ENCODE results near the gene MSN. TPM values are rescaled to one million over a fixed set of nuclear protein-coding genes. Genes with fewer than 3 reads are reported as not detected.

Gene MSN
- total and polyA plus RNA-seq, 10 of the 15 experiments (the other 5 are each of a cell fraction or from before 2014, with no cell fraction given): 93.8 to 432 (median 270) TPM

- TF ChIP-seq LARP7 (IDR thresholded peaks at IDR 0.05): no peak
- TF ChIP-seq SMC3 (IDR thresholded peaks at IDR 0.05; ENCODE audit: borderline replicate concordance, low read length): no peak
- peak; percentile 88 to 89 for TF ChIP-seq IKZF2 (IDR thresholded peaks at IDR 0.05)
- TF ChIP-seq CBX5 (IDR thresholded peaks at IDR 0.05; ENCODE audit: low read depth): no peak
- no peak for TF ChIP-seq ZBTB40 (IDR thresholded peaks at IDR 0.05; ENCODE audit: borderline replicate concordance)
- no peak for TF ChIP-seq TAF1 (IDR thresholded peaks at IDR 0.05; ENCODE audit: borderline replicate concordance, low read depth, low read length)
- peak; percentile 33; the same call in 1 of the 2 replicates for TF ChIP-seq ZNF384 (IDR thresholded peaks at IDR 0.05; ENCODE audit: borderline replicate concordance, low read depth, low read length)
- TF ChIP-seq CHD1 (IDR thresholded peaks at IDR 0.05; ENCODE audit: low read depth, low read length): no peak
- TF ChIP-seq, protein P1, sequence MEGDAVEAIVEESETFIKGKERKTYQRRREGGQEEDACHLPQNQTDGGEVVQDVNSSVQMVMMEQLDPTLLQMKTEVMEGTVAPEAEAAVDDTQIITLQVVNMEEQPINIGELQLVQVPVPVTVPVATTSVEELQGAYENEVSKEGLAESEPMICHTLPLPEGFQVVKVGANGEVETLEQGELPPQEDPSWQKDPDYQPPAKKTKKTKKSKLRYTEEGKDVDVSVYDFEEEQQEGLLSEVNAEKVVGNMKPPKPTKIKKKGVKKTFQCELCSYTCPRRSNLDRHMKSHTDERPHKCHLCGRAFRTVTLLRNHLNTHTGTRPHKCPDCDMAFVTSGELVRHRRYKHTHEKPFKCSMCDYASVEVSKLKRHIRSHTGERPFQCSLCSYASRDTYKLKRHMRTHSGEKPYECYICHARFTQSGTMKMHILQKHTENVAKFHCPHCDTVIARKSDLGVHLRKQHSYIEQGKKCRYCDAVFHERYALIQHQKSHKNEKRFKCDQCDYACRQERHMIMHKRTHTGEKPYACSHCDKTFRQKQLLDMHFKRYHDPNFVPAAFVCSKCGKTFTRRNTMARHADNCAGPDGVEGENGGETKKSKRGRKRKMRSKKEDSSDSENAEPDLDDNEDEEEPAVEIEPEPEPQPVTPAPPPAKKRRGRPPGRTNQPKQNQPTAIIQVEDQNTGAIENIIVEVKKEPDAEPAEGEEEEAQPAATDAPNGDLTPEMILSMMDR (IDR thresholded peaks at IDR 0.05 in 2 of 3, conservative IDR thresholded peaks at IDR 0.05 in 1 of 3; ENCODE audit: control insufficient read depth in 2 of 3, extremely low read depth in 1 of 3, insufficient read depth in 1 of 3, low read depth in 3 of 3, low read length in 3 of 3): no peak
- 0 out of 2 replicates have a peak, but pooled peaks have one; percentile 39 for TF ChIP-seq DPF2 (IDR thresholded peaks at IDR 0.05)
- TF ChIP-seq ZNF207 (IDR thresholded peaks at IDR 0.05; ENCODE audit: borderline replicate concordance): no peak
- no peak for TF ChIP-seq USF2 (IDR thresholded peaks at IDR 0.05; ENCODE audit: borderline replicate concordance, low read depth, low read length)
- TF ChIP-seq CEBPB (IDR thresholded peaks at IDR 0.05; ENCODE audit: borderline replicate concordance in 1 of 2, low read depth in 2 of 2, low read length in 2 of 2): 0 out of 4 replicates have a peak, but pooled peaks of 1 of the 2 experiments have one; percentile 41
- no peak for TF ChIP-seq SUZ12 (IDR thresholded peaks at IDR 0.05; ENCODE audit: unreplicated experiment)
- TF ChIP-seq, protein P2, sequence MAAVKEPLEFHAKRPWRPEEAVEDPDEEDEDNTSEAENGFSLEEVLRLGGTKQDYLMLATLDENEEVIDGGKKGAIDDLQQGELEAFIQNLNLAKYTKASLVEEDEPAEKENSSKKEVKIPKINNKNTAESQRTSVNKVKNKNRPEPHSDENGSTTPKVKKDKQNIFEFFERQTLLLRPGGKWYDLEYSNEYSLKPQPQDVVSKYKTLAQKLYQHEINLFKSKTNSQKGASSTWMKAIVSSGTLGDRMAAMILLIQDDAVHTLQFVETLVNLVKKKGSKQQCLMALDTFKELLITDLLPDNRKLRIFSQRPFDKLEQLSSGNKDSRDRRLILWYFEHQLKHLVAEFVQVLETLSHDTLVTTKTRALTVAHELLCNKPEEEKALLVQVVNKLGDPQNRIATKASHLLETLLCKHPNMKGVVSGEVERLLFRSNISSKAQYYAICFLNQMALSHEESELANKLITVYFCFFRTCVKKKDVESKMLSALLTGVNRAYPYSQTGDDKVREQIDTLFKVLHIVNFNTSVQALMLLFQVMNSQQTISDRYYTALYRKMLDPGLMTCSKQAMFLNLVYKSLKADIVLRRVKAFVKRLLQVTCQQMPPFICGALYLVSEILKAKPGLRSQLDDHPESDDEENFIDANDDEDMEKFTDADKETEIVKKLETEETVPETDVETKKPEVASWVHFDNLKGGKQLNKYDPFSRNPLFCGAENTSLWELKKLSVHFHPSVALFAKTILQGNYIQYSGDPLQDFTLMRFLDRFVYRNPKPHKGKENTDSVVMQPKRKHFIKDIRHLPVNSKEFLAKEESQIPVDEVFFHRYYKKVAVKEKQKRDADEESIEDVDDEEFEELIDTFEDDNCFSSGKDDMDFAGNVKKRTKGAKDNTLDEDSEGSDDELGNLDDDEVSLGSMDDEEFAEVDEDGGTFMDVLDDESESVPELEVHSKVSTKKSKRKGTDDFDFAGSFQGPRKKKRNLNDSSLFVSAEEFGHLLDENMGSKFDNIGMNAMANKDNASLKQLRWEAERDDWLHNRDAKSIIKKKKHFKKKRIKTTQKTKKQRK (IDR thresholded peaks at IDR 0.05; ENCODE audit: low read depth, low read length): no peak
- TF ChIP-seq, protein P3, sequence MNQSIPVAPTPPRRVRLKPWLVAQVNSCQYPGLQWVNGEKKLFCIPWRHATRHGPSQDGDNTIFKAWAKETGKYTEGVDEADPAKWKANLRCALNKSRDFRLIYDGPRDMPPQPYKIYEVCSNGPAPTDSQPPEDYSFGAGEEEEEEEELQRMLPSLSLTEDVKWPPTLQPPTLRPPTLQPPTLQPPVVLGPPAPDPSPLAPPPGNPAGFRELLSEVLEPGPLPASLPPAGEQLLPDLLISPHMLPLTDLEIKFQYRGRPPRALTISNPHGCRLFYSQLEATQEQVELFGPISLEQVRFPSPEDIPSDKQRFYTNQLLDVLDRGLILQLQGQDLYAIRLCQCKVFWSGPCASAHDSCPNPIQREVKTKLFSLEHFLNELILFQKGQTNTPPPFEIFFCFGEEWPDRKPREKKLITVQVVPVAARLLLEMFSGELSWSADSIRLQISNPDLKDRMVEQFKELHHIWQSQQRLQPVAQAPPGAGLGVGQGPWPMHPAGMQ (IDR thresholded peaks at IDR 0.05; ENCODE audit: borderline replicate concordance): no peak
- no peak for TF ChIP-seq POLR2AphosphoS5 (IDR thresholded peaks at IDR 0.05; ENCODE audit: low read length)
- TF ChIP-seq BACH1 (IDR thresholded peaks at IDR 0.05; ENCODE audit: borderline replicate concordance): no peak
These were observed 56.3 kb downstream of the MSN start (continued) for GRCh38 chrX:65723706-65724105.

Data from GM12878 (cell line).